Amniotic epithelial cell (primary cell): Measurements from ENCODE around the gene NID1.

ENCODE experiments used
- DNase-seq: peaks from one replicate; pipeline ENCODE4 v3.0.0-alpha.2; 2010; ENCODE audit warnings: low read depth

Gene NID1

DNA sequence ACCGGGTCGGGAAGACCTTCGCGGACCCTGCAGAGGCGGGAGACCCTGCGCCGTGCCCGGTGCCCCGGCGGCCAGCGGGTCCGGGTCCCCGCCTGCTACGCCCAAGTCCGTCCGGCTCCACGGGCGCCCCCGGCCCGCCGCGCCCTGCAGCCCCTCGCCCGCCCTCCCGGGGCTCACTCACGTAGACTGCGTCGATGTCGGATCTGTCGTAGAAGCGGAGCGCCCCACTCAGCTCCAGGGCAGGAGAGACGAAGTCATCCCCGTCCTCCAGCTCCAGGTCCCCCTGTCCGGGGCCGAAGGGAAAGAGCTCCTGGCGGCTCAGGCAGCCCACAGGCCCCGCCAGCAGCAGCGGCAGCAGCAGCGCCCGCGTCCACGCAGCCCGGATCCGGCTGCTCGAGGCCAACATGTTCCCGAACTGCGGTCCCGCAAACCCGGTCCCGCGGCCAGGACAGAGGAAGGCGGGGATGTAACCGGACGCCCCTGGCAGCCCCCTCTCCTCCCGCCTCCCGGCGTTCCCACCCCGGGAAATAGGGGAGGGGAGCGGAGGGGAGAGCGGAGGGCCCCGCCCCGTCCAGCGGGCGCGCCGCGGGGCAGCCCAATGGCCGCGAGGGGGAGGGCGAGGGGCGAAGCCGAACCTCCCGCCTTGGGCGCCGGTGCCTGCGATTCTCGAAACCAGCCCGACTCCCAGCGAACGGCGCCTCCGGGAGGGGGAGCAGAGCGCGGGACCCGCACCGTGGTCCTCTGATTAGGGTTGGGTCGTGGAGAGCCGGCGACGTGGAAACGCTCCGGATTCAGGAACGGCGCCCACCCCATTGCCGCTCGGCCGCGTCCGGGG lies at the start of gene NID1:
Gene NID1 (minus strand): TSS at position 417 of the 835 bp plus-strand sequence. CDS start 11 bp downstream, at position 406.
- DNase-seq = peak; percentile 56

- DNase-seq = no peak
Measured at GRCh38 chr1:236114076-236114747, 49.3 kb upstream of the NID1 start.

DNA sequence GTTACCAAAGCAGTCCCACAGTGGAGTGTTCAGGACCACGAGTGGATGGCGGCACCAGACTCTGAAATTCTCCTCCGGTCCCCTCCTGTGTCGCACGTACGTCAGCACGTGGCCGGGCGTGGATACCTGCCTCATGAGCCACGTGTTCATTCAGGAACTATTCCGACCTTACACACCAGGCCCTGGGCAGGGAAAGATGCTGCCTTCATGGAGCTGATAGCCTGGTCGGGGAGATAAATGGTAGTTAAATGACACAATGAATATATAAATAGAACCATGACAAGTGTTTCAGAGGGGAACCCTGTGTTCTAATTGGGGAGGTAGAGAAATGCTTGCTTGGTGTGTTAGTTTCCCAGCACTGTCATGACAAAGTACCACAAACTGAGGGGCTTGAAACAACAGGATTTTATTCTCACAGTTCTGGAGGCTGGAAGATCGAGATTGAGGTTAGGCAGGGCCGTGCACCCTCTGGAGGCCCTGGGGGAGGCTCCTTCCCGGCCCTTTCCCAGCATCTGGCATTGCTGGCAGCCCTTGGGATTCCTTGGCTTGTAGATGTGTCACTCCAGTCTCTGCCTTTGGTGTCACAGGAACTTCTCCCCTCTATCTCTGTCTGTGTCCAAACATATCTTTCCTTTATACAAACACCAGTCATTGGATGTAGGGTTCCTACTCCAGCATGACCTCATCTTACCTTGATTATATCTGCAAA lies 48.6 kb upstream of the NID1 start:
- DNase-seq = no peak

DNA sequence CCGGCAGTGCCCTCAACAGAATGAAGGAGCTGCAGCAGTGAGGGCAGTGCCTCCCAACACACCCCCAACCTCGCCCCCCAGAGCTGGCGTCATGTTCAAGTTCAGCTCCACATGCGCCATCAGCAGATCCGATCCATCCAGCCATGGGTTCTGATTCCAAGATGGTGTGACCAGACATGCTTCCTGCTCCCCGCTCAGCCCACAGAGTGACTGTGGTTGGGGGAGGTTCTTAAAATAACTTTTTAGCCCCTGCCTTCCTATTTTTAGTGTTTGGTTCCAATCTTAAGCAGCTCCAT lies 47.4 kb upstream of the NID1 start:
- DNase-seq = no peak

DNA sequence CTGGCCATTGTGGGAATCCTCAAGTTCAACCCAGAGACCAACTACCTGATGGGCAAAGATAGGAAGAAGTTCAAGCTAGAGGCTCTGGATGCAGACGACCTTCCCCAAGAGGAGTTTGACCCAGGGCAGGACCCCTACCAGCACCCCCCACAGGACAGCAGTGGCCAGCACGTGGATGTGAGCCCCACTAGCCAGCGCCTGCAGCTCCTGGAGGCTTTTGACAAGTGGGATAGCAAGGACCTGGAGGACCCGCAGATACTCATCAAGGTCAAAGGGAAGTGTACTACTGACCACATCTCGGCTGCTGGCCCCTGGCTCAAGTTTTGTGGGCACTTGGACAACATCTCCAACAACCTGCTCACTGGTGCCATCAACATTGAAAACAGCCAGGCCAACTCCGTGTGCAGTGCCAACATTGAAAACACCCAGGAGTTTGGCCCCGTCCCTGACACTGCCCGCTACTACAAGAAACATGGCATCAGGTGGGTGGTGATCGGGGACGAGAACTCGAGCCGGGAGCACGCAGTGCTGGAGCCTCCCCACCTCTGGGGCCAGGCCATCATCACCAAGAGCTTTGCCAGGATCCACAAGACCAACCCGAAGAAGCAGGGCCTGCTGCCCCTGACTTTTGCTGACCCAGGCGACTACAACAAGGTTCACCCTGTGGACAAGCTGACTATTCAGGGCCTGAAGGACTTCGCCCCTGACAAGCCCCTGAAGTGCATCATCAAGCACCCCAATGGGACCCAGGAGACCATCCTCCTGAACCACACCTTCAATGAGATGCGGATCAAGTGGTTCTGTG lies 46.8 kb upstream of the NID1 start:
- no peak for DNase-seq

GRCh38 chr1:236110137-236110536 lies 45.2 kb upstream of the NID1 start:
- DNase-seq = no peak

DNA sequence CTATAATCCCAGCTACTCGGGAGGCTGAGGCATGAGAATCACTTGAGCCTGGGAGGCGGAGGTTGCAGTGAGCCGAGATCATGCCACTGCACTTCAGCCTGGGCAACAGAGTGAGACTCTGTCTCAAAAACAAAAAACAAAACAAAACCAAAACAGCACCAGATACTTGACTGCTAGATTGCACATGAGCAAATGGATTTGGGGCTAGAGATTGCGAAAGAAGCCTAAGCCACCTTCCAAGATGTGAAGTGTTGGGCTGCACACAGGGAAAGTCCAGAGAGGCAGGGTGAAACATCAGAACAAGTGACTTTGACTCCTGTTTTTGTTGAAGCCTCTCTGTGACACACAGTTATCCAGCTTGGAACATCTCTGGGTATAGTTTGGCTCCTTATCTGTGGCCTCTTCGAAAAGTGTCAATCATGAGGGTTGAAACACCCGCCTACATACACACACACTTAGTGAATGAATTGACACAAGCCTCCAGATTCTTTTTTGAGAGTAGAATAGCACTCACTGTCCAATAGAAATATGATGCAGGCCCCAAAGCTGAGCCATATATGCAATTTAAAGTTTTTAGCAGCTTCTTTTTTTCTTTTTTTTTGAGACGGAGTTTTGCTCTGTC lies 43.2 kb upstream of the NID1 start:
- DNase-seq = peak; percentile 37

DNA sequence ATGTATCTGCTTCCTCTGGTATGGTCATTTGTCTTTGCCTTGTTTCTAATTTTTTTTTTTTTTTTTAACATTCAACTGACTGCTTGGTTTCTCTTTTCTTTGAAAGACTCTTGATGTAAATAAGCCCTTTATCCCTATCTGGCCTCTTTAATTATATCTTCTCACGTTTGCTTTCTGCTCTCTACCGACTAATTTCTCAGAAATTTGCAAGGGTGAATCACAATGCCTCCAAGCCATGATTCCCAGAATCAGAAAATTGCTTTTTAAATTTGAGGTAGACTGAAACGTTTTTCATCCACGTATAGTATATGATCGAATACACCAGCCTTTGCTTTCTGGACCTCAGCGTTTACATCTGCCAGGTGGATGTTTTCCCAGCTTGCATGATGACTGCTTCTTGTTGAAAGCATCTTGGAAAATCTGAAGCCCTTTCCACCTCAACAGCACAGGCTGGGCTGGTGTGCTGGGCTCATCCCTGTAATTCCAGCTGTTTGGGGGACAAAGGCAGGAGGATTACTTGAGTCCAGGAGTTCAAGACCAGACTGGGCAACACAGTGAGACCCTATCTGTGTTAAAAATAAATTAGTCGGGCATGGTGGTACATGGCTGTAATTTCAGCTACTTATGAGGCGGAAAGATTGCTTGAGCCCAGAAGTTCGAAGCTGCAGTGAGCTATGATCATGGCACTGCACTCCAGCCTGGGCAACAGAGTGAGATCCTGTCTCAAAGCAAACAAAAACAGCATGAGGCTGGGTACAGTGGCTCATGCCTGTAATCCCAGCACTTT lies 42.4 kb upstream of the NID1 start:
- DNase-seq = no peak

DNA sequence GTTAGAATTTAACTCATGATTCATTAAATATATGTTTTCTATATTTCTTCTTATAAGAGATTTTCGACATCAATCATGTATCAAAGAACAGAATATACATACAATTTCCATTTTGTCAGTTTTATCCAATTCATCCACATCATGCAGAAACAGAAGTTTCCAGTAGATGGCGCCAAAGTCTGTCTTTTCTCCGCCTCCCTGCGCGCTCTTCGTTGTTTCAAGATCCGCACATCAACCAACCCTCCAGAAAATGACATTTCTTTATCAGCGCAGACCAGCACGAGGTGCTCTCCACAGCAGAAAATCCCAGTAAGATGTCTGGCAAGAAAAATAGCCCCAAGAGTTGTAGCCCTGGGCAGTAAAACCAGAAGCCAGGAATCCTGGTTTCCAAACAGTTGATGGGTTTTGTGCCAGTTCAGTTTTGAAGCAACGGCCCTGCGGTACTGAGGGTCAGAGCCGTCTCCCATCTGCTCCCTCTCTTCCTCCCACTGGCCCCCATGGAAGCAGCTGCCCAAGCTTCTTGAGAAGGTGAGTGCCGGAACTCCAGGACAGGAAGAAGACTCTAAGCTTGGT lies 38.8 kb upstream of the NID1 start:
- peak; percentile 51 for DNase-seq

DNA sequence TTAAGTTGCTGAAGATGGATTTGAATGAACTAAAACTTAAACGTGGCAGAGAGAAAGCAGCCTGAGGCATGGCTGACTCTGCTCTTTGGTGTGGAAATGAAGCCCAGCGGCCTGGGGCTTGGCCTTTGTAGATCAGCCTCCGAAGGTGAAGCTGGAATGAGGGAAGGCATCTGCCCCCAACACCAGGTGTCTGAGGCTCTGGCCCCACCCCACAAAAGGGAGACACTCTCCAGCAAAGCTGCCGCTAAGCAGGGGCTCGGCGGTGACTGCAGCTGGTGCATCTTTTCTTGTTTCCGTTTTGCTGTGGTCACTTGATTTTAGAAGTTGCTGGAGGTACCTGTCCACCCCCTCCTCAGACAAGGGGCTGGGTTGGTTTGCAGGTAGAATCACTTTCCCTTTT lies 38.2 kb upstream of the NID1 start:
- DNase-seq = no peak

DNA sequence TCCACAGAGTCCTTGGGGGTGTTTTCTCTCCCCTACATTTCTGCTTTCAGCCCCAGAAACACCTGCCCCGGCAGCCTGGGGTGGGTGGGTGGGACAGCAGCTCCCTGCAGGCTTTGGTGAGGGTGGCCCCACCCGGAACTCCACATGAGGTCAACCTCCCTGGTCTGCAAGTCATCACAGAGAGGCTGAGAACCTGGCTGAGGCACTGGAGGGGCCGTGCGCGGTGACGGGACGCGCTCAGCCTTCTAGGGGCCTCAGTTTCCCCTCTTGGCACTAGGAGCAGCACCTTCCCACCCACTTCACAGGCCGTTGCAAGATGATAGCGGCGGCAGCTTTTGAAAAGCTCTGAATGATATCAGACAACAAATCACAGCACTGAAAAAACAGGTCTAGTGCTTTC lies 37.7 kb upstream of the NID1 start:
- no peak for DNase-seq

DNA sequence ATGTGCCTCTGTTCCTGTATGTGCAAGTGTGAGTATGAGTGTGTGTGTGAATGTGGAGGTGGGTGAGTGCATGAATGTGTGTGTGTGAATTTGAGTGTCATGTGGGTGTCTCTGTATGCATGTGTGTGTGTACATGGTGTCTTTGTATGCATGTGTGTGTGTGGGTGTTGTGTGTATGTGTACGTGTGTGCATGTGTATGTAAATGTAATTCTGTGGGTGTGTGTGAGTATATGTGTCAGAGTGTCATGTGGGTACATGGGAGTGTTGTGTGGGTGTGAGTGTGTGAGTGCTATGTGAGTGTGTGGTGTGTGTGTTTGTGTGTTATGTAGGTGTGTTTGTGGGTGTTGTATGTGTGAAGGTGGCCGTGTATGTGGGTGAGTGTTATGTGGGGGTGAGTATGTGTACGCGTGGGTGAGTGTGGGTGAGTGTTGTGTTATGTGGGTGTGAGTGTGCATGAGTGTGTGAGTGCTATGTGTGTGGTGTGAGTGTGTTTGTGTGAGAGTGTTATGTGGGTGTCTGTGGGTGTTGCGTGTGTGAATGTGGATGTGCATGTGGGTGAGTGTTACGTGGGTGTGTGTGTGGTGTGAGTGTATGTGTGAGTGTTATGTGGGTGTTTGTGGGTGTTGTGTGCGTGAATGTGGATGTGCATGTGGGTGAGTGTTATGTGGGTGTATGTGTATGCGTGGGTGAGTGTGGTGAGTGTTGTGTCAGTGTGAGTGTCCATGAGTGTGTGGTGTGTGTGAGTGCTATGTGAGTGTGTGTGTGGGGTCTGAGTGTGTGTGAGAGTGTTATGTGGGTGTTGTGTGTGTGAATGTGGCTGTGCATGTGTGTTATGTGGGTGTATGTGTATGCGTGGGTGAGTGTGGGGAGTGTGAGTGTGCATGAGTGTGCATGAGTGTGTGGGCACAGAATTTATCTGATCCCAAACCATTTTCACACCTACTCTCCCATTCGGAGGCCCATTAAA lies 36.6 kb upstream of the NID1 start:
- DNase-seq = no peak

DNA sequence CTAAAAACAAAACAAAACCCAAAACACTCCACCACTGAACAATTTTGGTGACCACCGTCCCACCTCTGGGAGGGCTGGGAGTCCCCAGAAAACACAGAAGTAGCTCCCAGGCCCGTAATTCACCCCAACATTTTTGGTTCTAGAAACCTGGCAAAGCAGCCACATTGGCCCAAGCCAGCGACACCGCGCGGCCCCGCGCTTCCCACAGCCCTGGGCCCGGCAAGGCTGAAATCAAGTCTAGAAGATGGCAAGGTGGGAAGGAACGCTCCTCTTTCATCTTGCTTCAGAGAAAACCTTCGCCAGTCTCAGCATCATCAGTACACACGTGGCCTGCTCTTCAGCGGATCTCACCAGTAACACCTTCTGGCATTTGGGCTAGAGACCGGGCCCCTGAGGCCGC lies 35.9 kb upstream of the NID1 start:
- DNase-seq = no peak

GRCh38 chr1:236099355-236099974 lies 34.6 kb upstream of the NID1 start:
- DNase-seq = no peak

- DNase-seq = no peak
Measured at GRCh38 chr1:236098267-236098666, 33.4 kb upstream of the NID1 start.

DNA sequence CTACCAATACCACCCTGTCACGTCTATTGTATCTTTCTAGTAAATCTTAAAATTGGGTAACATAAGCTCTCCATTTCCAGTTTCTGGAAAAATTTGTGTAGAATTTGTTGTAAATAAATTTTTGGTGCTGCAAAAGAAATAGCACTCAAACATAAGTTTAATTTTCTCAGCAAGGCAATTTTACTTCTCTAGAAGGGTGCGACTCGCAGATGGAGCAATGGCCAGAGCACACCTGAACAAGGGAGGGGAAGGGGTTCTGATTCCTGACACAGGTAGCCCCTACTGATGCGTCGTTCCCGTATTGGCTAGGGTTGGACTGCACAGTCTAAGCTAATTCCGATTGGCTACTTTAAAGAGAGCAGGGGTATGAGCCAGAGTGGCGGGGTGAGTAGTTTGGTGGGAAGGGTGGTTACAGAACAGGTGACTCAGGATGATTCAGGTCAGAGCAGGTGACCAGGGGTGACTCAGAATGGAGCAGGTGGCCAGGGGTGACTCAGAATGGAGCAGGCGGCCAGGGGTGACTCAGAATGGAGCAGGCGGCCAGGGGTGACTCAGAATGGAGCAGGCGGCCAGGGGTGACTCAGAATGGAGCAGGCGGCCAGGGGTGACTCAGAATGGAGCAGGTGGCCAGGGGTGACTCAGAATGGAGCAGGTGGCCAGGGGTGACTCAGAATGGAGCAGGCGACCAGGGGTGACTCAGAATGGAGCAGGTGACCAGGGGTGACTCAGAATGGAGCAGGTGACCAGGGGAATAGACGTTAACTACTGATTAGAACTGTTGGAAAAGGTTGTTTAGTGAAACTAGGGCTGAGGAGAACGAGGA lies 32.0 kb upstream of the NID1 start:
- DNase-seq = peak; percentile 92

GRCh38 chr1:236095705-236096520 lies 31.0 kb upstream of the NID1 start:
- DNase-seq = no peak
